PFSK-1 (cell line): ENCODE data around the gene NRCAM.

Experiments
- FOXP2 ChIP-seq: optimal IDR thresholded peaks from 2 replicates; pipeline ENCODE3; 2011; ENCODE audit warnings: borderline replicate concordance, control low read depth, inconsistent platforms; ENCODE audit not compliant: insufficient read depth; ENCODE audit errors: extremely low read length, extremely low read depth
- POLR2AphosphoS5 ChIP-seq: IDR thresholded peaks from 2 replicates; pipeline ENCODE4 v1.6.1; 2012; ENCODE audit warnings: low read depth, mild to moderate bottlenecking, control low read depth, low read length, moderate library complexity
- SIN3A ChIP-seq: IDR thresholded peaks from 2 replicates; pipeline ENCODE4 v1.6.1; 2012; ENCODE audit warnings: mild to moderate bottlenecking, low read length, moderate library complexity, borderline replicate concordance; ENCODE audit not compliant: insufficient read depth
- TAF1 ChIP-seq: IDR thresholded peaks from 2 replicates; pipeline ENCODE4 v1.6.1; 2012; ENCODE audit warnings: low read length, control low read depth, borderline replicate concordance; ENCODE audit not compliant: insufficient read depth
- TF ChIP-seq, protein P1 (sequence below), 2 experiments: IDR thresholded peaks; 2 replicates each; pipeline versions ENCODE4 v1.6.1 to v1.8.0; 2011 to 2012; ENCODE audit warnings: low read depth in 2 of 2, low read length in 2 of 2, control low read depth in 1 of 2, inconsistent platforms in 1 of 2, mild to moderate bottlenecking in 1 of 2, moderate library complexity in 1 of 2; ENCODE audit not compliant: insufficient read depth in 1 of 2

NRCAM gene

DNA sequence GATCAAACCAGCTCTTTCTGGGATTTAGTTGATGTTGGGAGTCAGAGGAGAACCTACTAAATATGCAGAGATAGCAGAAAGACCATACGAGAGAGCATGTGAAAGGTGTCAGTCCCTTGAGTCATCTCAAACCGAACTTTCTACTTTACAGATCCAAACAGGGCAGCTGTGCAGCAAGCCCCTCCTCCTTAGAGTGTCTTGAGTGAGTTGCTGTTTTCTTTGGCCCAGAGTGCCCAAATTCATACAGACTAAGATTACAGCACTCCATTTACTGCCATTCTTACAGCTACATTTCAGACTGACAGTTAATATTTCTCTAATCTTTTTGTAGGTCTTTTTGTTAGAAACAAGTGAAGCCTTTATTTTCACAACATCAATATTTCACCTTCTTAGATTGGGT is 53.4 kb downstream of the NRCAM start:
- TF ChIP-seq, protein P1, sequence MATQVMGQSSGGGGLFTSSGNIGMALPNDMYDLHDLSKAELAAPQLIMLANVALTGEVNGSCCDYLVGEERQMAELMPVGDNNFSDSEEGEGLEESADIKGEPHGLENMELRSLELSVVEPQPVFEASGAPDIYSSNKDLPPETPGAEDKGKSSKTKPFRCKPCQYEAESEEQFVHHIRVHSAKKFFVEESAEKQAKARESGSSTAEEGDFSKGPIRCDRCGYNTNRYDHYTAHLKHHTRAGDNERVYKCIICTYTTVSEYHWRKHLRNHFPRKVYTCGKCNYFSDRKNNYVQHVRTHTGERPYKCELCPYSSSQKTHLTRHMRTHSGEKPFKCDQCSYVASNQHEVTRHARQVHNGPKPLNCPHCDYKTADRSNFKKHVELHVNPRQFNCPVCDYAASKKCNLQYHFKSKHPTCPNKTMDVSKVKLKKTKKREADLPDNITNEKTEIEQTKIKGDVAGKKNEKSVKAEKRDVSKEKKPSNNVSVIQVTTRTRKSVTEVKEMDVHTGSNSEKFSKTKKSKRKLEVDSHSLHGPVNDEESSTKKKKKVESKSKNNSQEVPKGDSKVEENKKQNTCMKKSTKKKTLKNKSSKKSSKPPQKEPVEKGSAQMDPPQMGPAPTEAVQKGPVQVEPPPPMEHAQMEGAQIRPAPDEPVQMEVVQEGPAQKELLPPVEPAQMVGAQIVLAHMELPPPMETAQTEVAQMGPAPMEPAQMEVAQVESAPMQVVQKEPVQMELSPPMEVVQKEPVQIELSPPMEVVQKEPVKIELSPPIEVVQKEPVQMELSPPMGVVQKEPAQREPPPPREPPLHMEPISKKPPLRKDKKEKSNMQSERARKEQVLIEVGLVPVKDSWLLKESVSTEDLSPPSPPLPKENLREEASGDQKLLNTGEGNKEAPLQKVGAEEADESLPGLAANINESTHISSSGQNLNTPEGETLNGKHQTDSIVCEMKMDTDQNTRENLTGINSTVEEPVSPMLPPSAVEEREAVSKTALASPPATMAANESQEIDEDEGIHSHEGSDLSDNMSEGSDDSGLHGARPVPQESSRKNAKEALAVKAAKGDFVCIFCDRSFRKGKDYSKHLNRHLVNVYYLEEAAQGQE (IDR thresholded peaks at IDR 0.05; ENCODE audit: insufficient read depth in 1 of 2, low read depth in 2 of 2, low read length in 2 of 2) = no peak
- TF ChIP-seq FOXP2 (no peak), TAF1 (no peak), POLR2AphosphoS5 (no peak)

DNA sequence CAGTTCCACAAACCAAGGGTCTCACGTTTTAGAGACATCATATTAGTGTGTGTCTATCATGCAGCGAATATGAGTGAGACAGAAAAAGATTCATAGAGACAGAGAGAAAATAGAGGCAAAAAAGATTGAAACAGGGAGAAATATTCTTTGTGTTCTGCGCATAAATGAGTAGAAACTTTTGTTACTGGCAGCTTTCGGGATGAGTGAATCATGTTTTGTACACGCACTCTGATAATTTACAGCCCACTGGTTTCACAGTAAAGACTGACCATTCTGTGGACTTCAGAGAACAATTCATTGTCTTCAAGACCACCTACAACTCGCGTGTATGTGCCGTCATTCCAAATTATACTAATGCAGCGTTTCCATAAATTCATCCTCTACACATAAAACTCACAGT is 60.2 kb downstream of the NRCAM start:
- TF ChIP-seq, protein P1 (IDR thresholded peaks at IDR 0.05; ENCODE audit: insufficient read depth in 1 of 2, low read depth in 2 of 2, low read length in 2 of 2) = no peak
- TF ChIP-seq FOXP2 (no peak), TAF1 (no peak), SIN3A (no peak), POLR2AphosphoS5 (no peak)

DNA sequence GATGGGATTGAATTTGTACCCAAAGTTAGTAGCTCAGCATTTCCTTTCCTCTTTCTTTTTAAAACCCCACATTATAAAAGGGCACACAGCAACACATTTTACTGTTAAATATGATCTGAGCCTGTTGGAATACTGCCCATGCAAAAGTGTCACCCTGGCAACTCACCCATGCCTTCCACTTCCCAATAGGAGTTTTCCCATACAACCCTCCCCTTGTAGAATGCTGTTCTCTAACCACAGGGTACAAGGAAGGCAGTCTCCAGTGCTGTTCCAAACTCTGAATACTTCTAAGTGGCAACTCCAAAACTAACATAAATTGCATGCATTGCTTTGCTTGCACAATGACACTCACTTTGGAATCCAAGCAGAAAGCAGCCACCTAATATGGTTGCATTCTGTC is 60.8 kb downstream of the NRCAM start:
- no peak for TF ChIP-seq SIN3A
- TF ChIP-seq, protein P1 (IDR thresholded peaks at IDR 0.05; ENCODE audit: insufficient read depth in 1 of 2, low read depth in 2 of 2, low read length in 2 of 2) = no peak
- TF ChIP-seq TAF1 = no peak
- TF ChIP-seq FOXP2 = no peak
- TF ChIP-seq POLR2AphosphoS5 = no peak

DNA sequence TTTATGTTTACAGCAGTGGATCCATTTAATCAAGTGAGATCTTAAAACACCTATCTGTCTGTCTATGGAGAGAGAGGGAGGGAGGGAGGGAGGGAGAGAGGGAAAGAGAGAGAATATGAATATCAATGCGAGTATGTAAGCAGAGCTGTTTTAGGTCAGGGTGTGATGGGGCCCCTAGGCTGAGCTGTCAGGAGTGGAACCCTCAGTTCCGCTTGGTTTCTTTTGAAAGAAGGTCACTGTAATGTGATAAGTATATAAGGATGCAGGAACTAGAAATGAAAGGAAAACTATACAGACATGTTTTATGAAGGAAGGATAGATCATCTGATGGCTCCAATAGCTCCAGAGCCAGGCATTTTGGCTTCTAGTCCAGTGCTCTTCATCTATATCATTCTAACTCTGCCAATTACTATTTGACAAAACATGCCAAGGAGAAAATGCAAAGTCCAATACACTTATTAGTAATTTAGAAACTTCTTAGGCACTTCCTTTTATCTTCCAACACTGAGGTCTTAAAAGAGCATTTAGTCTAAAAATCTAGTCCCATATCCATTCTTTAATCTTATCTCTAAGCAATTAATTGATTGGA is 70.3 kb downstream of the NRCAM start:
- no peak for TF ChIP-seq SIN3A
- TF ChIP-seq, protein P1 (IDR thresholded peaks at IDR 0.05; ENCODE audit: insufficient read depth in 1 of 2, low read depth in 2 of 2, low read length in 2 of 2) = no peak
- no peak for TF ChIP-seq POLR2AphosphoS5
- TF ChIP-seq TAF1 = no peak
- no peak for TF ChIP-seq FOXP2
